C4-2B (cell line): Measurements from ENCODE around the gene PTAFR.

Experiments
- CTCF ChIP-seq: fragments of 450-650 bp; conservative IDR thresholded peaks from 2 replicates; pipeline ENCODE4 v1.5.1; 2017; ENCODE audit warnings: mild to moderate bottlenecking
- ZFX ChIP-seq: fragments of 450-650 bp; IDR thresholded peaks from 2 replicates; pipeline ENCODE4 v1.6.1; 2017

- TF ChIP-seq CTCF (no peak), ZFX (no peak)
Observed at GRCh38 chr1:28156821-28157220, 19.7 kb downstream of the PTAFR start.
